Measurements from ENCODE around the gene EPOP. TPM values are rescaled to one million over a fixed set of nuclear protein-coding genes. Genes with fewer than 3 reads are reported as not detected.

EPOP gene
- total RNA-seq, 1 donor from 2014 or later: 2.7 TPM

- DNase-seq (ENCODE audit: extremely low read depth, low read depth, low spot score): peak; percentile 62
Observed at GRCh38 chr17:38676706-38677504, 2.1 kb upstream of the EPOP start.

GRCh38 chr17:38674014-38674748 lies 576 bp downstream of the EPOP start:
- no peak for DNase-seq (ENCODE audit: extremely low read depth, low read depth, low spot score)

GRCh38 chr17:38673707-38674013 lies 1.1 kb downstream of the EPOP start:
- no peak for DNase-seq (ENCODE audit: extremely low read depth, low read depth, low spot score)

GRCh38 chr17:38672788-38673706 lies 1.7 kb downstream of the EPOP start:
- no peak for DNase-seq (ENCODE audit: extremely low read depth, low read depth, low spot score)

GRCh38 chr17:38671939-38672720 lies 2.6 kb downstream of the EPOP start:
- DNase-seq (ENCODE audit: extremely low read depth, low read depth, low spot score): no peak

GRCh38 chr17:38669520-38669919 lies 5.2 kb downstream of the EPOP start:
- DNase-seq (ENCODE audit: extremely low read depth, low read depth, low spot score): no peak

- no peak for DNase-seq (ENCODE audit: extremely low read depth, low read depth, low spot score)
Observed at GRCh38 chr17:38667787-38668122, 7.0 kb downstream of the EPOP start.

- peak; percentile 44 for DNase-seq (ENCODE audit: extremely low read depth, low read depth, low spot score)
Observed at GRCh38 chr17:38667099-38667786, 7.5 kb downstream of the EPOP start.

GRCh38 chr17:38663964-38664644 lies 10.7 kb downstream of the EPOP start:
- no peak for DNase-seq (ENCODE audit: extremely low read depth, low read depth, low spot score)

- DNase-seq (ENCODE audit: extremely low read depth, low read depth, low spot score): no peak
Observed at GRCh38 chr17:38663125-38663751, 11.5 kb downstream of the EPOP start.

GRCh38 chr17:38660097-38661025 lies 14.4 kb downstream of the EPOP start:
- no peak for DNase-seq (ENCODE audit: extremely low read depth, low read depth, low spot score)

- no peak for DNase-seq (ENCODE audit: extremely low read depth, low read depth, low spot score)
Observed at GRCh38 chr17:38659415-38659814, 15.3 kb downstream of the EPOP start.

GRCh38 chr17:38658741-38659345 lies 15.9 kb downstream of the EPOP start:
- no peak for DNase-seq (ENCODE audit: extremely low read depth, low read depth, low spot score)

- DNase-seq (ENCODE audit: extremely low read depth, low read depth, low spot score): no peak
Observed at GRCh38 chr17:38657824-38658740, 16.7 kb downstream of the EPOP start.

- DNase-seq (ENCODE audit: extremely low read depth, low read depth, low spot score): no peak
Observed at GRCh38 chr17:38656959-38657823, 17.6 kb downstream of the EPOP start.
